ENCODE measurements around the gene TMPRSS9.
"Not testable (repeated sequence)": the region's sequence is repeated elsewhere in the genome, so short reads cannot be mapped to it uniquely, and the experiment has no call there.

TMPRSS9 gene

DNA sequence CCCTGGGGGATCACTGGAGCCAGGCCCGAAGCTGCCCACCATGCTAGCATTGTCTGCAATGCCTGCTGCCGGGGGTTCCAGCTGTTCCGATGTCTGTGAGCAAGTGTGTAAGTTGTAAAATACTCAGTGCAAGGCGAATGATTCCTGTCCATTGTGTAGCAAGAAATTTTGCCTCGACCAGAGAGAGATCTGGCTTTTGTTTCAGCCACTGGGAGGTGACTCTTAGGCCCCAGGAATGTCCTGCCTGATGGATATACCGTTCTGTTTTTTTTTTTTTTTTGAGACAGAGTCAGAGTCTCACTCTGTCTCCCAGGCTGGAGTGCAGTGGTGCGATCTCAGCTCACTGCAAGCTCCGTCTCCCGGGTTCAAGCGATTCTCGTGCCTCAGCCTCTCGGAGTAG is 108.5 kb downstream of the TMPRSS9 start:
- DNase-seq = no peak

DNA sequence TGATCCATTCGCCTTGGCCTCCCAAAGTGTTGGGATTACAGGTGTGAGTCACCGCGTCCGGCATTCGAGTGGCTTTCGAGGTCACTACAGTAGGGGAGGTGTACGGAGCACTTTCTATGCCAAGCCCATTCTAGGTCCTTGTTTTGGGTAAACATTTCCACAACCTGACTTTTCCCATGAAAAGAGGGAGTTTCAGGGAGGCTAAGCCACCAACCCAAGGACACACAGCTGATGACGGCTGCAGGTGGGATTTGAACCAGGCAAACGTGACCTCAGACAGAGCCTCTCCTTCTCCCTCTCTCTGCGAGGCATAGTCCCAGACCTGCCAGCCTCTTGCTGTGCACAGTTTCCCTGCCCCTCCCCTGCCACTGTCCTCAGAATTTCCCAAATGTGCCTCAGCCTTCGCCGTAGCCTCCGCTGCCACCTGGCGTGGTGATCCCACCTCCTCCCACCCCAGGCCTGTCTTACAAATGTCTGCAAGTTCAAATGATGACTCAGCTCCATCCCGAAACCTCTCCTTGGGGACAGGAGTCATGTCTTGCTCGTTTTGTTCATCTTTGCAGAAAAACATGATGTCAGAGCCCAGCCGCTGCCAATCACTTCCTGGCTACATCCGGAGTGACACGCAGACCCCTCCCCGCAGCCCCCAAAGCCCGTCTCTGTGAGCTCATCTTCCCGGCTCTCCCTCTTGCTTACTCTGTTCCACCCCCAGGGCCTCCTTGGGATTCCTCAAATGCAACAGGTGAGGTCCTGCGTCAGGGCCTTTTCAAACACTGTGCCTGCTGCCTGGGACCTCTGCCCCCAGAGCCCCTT is 109.2 kb downstream of the TMPRSS9 start:
- peak; percentile 40 for DNase-seq

DNA sequence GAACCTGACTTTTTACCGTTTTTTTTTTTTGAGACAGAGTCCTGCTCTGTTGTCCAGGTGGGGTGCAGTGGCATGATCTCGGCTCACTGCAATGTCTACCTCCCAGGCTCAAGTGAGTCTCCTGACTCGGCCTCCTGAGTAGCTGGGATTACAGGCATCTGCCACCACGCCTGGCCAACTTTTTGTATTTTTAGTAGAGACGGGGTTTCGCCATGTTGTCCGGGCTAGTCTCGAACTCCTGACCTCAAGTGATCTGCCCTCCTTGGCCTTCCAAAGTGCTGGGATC is 109.8 kb downstream of the TMPRSS9 start:
- DNase-seq = not testable (repeated sequence)

DNA sequence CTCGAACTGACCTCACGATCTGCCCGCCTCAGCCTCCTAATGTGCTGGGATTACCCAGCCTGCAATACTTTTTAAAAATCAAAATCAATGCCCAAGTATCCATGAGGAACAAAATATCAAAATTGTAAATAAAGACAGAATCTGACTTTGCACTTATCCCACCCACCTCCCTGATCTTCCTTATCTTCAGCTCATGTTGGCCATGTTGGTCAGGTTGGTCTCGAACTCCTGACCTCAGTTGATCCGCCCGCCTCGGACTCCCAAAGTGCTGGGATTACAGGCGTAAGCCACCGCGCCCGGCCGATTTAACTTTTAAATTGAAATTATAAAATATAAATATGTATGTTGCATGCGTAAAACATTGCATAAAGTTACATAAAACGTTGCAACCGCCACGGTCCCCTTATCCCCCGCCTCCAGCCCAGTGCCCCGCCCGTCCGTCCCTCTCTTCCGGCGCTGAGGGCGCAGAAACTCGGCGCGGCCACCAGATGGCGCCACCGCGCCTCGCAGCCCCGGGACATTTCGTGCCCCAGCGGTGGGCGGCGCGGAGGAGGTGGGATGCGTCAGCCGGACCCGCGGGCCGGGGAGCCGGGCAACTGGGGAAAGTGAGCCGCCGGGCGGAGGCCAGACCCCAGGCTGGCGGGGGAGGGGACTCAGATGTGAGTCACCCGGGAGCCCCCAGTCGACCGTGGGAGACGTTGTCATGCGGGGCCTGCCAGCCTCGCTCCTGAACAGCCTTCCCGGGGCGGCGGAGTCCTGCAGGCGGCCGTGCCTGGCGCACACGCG is 114.4 kb downstream of the TMPRSS9 start:
- DNase-seq = peak; percentile 74

DNA sequence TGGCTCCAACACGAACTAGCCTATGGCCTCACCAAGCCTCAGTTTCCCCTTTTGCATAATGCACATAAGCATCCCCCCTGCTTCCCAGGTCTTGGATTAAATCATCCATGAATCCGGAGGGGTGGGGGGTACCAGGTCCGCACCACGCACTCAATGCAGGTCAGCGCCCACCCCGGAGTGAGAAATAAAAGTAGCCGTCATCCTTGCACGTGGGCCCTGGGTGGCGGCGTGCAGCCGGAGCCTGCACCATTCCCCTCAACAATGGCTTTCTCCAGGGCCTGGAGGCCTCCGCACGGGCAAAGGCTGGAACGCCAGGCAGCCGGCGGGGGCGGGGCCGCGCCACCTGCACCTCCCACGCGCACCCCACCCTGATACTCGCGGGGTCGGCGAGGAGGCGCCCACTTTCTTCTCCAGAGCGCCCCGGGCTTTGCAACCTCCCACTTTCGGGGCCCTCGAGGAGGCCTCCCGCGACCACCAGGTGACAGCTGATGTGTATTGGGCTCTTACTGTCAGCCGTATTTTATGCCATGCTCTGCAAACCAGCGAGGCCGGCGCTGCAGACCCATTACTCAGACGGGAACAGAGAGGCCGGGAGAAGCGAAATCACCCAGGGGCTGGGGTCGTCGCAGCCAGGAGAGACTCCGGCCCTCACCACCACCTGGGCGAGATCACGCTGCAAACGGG is 115.1 kb downstream of the TMPRSS9 start:
- peak; percentile 32 for DNase-seq

All from kidney glomerular epithelial cell (primary cell).